NCI-H82 treated with DMSO at 0.1 percent for 48 hours (cell line): Measurements from ENCODE around the gene HOMER2.
A peak's percentile ranks its signal among the peaks of the same experiment; 100 is the strongest.
"Not testable (repeated sequence)": the region's sequence is repeated elsewhere in the genome, so short reads cannot be mapped to it uniquely, and the experiment has no call there.

Experiments used
- DNase-seq: peaks from one replicate; lab custom pipeline; 2025; ENCODE audit not compliant: unreplicated experiment; lab: John Stamatoyannopoulos, UW

The HOMER2 gene

DNA sequence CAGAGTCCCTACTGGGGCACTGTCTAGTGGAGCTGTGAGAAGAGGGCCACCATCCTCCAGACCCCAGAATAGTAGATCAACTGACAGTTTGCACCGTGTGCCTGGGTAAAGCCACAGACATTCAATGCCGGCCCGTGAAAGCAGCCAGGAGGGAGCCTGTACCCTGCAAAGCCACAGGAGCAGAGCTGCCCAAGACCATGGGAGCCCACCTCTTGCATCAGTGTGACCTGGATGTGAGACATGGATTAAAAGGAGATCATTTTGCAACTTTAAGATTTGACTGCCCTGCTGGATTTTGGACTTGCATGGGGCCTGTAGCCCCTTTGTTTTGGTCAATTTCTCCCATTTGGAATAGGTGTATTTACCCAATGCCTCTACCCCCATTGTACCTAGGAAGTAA lies 86.5 kb downstream of the HOMER2 start:
- DNase-seq, result not testable (repeated sequence)

DNA sequence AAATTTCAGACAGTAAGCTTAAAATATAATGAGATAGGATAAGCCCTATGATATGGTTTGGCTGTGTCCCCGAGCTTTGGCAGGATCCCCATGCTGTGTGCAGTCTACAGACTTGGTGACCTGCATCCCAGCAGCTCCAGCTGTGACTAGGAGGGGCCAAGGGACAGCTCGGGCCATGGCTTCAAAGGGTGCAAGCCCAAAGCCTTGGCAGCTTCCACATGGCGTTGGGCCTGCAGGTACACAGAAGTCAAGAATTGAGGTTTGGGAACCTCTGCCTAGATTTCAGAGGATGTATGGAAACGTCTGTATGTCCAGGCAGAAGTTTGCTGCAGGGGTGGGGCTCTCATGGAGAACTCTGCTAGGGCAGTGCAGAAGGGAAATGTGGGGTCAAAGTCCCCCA lies 86.9 kb downstream of the HOMER2 start:
- DNase-seq, result not testable (repeated sequence)

DNA sequence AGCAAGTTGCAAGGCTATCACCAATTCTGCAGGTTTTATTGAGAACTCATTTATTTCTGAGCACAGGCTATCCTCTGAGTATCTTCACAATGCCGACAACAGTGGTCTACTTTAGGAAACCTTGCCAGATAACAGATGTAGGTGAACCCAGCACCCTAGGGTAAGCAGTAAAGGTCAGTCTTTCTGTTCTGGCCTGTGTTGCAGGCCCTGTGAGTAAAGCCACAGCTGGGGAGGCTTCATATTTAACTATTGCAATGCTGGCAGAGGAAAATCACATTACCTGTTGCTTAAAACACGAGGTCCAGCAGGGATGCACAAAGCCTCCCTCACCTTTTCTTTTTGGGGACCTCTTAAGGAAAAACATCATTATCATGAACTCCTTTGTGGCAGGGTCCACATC lies 87.6 kb downstream of the HOMER2 start:
- no peak for DNase-seq

DNA sequence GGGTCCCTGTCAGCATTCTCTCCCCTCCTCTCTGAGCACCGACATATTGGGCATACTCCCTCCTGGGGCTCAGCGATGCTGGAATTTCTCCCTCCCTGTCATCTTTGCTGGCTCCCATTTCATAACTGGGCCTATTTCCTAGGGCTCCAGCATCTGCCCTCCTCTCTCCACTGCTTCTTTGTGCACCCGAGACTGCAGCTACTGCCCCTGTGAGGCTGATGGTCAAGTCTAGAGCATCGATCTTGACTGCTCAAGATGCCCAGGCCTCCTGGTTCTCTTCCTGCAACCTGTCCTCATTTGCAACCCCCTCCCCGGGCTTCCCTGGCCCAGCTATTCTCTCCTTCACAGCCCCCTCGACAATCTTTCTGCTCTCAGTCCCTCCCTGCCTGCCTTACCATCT lies 89.6 kb downstream of the HOMER2 start:
- DNase-seq, result no peak

DNA sequence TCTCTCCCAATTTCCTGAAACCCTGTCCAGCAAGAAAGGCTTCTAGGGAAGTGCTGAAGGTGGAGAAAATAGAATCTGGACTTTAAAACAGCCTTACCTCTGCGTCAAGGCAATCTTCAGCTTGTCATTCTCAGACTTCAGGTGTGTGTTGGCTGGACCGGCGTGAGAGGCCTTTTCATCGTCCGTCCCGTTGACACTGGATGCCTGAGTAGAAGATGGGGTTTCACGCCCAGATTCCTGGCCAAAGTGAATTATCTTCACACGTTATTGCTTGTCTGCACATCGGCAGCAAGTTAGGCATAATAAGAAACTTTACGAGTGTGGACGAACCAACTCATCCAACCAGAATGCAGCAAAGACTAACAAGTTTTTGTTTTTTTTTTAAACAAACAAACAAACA lies 93.6 kb downstream of the HOMER2 start:
- no peak for DNase-seq

DNA sequence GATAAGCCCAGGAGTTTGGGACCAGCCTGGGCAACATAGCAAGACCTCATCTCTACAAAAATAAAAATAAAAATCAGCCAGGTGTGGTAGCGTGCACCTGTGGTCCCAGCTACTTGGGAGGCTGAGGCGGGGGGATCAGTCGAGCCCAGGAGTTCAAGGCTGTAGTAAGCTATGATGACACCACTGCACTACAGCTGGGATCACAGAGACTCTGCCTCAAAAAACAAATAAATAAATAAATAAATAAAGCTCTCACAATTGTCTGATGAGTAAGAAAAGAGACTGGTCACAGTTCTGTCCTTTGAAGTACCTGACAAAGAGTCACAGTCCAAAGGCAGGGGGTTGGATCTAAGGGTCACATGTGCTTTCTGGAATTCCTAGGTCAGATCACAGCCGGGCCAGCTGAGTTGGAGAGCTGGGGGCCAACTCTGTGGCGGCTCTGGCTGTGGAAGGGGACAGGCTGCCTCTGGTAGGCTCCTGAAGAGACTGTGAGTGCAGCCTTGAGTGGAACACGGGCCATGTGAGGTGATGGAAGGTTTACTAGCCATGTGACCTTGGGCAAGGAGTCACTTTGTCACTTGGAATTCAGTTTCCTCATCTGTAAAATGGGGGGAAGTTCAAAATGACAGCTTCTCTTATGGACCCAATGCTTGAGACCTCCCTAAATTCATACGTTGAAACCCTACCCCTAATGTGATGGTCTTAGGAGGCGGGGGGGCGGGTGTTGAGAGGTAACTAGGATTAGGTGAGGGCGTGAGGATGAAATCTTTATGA lies 95.9 kb downstream of the HOMER2 start:
- DNase-seq, result no peak

DNA sequence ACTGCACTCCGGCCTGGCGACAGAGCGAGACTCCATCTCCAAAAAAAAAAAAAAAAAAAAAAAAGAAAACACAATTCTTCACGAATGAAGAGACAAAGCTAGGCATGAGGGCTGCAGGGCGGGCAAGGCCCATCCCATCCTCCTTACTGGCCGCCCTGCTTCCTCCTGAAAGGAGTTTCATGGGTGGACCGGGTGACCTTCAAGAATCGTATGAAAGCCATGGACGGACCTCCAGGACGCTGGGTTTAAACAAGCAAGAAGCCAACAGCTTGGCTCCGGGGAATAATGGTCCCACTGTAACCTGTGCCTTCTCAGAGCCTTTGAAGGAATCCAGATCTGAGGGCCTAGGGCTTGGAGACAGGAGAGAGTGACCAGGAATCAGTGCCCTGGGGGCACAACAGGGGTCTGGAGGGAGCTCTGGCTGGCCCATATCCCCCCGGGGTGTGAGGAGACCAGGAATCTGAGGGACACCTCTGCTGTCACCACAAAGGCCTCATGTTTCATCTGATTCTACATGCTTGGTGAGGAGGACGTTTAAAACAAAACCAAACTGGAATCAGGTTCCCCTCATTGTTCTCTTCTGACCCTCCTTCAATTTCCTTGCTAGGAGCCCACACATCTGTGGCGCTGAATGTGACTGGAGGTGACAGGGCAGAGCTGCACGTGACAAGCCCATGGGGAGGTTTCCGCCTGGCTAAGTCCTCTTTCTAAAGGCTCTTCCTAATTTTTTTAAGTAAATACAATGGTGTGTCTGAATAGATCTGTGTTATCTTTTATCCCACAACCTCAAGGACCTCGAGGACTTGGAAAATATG lies 97.0 kb downstream of the HOMER2 start:
- DNase-seq, result no peak

DNA sequence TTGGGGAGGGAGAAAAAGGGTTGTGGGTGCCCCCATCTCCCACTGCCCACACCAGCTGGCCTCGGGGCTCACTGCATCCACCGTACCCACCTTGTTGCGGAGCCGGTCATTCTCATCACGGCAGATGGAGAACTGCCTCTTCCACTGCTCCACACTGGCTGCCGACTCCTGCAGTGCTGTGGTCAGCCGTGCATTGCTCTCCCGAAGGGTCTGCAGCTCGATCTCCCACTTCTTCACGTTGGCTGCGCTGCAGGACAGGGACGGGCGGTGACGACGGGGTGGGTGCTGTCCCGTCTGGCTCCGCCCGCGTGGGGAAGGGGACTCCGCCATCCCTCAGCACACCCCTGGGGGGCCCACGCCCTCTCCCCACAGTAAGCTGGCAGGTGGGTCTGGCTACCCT lies 98.0 kb downstream of the HOMER2 start:
- DNase-seq, result no peak

DNA sequence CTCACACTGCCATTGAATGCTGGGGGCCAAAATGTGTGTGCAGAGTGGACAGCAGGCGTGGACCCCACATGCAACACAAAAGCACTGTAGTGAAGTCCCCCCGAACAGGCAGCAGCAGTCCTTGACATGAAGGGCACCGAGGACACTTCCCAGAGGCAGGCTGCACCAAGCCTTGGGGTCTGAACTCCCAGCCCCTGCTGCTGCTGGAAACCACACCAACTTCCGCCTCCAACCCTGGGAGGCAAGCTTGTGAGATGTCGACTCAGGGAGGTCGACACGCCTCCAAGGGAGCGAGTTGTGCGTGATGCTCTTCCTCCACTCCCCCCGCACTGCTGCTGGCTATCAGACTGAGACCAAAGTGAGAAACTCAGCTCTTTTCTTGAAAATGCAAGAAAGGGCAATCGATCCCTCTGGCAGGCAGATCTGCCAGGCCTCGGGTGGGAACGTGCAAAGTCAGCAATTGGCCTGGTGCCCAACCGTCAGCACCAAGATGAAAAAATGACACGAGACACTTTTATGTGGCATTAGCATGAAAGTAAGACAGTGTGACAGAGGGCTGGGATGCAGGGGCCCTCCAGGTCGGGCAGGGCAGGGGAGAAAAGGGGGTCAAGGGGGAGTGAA lies 99.5 kb downstream of the HOMER2 start:
- no peak for DNase-seq

DNA sequence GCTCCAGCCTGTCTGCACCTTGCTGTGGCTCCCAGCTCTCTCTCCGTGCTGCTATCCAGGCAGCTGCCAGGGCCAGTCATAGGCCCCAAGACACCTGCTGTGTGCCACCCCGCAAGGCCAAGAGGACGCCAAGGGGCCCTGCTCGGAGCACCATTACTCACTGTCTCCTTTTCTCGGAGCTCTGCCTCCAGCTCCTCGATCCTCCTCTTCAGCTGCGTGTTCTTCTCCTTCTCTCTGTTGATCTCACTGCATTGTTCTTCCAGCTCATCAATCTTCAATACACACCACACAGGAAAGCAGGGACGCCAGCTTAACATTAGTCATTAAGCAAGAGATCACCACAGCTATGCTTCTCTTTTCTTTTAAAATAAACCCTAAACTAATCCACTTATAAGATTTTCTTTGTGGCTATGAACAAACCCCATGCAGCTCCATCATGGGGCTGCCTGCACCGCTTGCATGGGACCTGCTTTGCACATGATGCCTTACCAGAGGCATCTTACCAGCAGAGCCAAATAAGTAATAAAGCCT lies 100.5 kb downstream of the HOMER2 start:
- DNase-seq, result peak; percentile 79

DNA sequence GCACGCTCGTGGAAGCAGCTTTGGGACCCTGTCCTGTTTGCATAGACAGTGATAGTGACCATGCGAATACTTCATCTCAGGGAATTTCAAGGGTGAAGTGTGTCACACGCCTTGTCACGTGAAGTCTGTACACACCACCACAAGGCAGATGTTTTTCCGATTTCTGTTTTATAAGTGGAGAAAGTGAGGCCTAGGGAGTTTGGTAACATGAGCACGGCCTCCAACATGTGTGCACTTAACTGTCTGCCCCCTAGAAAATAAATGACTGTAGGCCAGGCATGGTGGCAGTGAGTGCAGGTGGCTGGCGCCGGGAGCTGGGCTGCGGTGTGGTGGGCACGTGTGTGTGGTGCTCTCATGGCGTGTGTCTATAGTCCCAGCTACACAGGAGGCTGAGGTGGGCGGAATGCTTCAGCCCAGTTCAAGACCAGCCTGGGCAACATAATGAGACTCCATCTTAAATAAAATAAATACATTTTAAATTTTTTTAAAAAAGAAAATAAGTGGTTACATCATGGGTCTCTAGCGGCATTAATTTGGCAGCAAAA lies 101.1 kb downstream of the HOMER2 start:
- no peak for DNase-seq

DNA sequence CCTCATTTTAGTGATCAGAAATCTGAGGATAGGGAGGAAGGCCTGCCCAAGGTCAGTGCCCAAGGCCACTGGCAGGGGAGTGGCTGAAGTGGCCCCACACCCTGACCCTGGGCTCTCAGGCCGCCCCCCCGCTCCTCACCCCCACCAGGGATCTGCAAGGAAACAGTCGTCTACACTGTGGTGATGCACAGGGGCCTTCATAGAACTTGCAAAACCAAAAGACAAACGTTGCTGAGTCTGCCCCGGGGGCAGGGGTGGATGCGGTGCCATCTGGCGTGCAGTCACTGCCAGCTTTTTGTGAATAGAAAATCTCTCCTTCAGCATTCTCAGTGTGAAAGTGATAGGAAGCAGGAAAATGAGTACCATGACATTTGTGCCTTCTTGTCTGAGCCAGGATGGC lies 101.8 kb downstream of the HOMER2 start:
- no peak for DNase-seq

DNA sequence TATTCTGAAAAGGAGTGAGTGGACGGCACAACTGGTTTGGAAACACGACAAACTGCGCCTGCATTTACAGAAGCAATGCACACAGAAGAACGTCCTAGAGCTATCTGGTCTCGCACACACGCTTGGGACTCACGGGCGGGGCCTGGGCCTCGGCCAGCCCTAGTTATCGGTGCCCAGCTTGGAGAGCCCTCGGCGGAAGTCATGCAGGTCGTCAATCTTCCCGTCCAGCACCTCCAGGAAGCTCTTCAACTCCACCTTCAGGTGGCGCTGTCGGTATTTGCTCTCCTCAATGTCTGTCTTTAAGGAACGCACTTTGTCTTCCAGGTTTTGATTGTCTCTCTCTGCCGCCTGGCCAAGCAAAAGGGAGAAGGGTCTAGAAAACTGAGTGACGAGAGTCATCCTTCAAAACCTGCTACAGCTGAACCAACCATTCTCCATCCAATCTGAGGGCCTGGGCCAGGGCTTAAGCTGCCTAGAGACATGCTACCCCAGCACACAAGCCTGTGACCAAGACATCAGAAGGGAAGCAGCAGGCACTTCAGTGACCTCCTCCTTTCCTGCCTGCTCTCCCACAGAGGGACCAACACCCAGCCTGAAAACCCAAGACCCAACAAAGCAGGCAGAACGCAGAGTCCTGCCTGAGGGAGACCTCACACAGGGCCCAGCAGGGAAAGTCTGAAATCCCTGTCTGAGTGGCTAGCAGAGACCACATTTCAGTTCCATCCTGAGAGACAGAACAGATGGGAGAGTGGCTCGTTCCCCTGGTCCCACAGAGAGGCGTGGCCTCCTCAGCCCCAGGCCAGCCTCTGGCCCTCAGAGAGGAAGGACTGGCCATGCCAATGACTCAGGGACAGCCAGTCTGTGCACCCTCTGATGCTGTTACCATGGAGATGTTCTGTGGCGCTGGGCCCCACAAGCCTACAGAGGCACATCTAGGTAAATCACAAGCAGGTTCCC lies 102.7 kb downstream of the HOMER2 start:
- peak; percentile 88 for DNase-seq

DNA sequence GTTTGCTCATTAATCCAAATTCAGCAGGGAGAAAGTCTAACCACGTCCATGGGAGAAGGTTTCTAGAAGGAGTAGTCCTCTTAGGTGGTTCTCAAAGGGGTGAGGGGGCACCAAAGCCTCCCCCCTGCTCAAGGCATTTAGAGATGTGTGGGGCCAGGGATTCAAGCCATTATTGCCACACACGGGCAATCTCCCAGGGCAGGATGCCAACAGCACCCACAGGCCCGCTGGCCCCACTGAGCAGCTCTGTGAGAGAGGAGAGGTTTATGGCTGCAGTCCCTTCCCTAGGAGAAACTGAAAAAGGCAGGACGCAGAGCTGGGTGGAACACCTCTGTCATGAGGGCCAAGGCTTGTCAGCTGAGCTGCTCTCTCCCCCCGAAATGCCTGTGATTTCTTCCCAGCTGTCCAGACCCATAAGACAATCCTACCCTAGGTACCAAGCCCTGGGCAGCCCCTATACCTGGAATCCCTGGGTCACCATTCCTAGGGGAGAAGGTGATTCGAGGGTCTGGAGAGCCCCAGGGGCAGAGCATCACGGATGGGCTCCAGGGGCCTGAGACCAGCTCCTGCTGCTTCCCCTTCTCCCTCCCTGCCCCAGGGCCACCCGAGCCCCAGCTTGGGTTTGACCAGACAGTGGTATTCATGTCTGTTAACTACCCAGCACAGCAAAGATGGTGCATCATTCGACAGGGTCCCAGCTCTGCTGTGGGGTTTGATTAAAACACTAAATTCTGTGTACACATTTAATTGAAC lies 104.1 kb downstream of the HOMER2 start:
- DNase-seq, result no peak

DNA sequence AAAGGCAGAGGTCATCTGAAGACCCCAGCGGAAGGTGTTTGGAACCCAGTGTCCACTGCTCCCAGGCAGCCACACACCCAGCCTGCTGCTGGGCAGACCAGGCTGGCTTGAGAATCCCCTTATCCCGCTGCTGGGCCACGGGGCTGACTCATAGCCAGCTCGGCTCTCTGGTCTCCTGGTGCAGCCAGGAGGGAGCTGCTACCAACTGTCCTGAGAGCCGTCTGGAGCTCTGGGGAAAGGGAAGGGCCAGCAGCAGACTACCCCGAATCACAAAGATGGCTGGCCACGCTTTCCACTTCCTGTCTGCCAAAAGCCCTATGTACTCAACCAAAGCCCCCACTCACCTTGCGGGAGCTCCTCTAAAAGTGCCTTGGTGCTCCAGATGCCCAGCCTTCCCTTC lies 104.8 kb downstream of the HOMER2 start:
- DNase-seq, result no peak

DNA sequence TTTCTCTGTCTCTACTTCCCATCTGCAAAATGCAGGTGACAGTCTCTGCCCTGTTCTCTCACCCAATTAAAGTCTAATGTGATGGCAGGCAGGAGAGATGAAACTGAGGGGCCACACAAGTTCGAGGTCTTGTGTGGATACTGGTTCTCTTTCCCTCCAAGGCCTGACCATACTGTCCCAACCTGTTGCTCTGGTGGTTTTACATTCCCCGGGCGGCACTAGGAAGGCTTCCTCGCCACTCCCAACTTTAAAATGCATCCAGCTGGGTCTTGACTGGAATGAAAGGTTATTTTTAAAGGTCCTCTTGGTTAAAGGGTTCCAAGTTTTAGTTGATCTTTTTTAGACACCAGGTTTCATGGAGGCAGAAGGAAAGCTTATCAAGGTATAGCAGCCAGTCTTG lies 105.9 kb downstream of the HOMER2 start:
- DNase-seq, result no peak

DNA sequence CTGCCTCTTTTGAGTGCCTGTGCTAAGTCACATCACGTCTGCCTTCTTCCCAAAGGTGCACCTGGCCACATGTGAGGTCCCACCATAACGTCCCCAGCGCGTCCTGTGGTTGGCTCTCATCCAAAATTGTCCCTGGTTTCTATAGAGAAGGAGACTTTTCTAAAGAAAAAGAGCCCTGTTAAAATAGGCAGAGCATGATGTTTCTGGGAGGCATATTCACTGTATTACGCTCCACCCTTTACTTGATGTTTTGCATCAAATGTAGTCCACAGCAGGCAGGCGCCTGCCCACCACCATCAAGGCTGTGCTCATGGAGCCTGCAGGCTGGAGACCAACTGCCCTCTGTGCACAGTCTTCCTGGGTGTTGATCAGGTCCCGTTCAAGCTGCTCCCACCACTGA lies 106.8 kb downstream of the HOMER2 start:
- no peak for DNase-seq

DNA sequence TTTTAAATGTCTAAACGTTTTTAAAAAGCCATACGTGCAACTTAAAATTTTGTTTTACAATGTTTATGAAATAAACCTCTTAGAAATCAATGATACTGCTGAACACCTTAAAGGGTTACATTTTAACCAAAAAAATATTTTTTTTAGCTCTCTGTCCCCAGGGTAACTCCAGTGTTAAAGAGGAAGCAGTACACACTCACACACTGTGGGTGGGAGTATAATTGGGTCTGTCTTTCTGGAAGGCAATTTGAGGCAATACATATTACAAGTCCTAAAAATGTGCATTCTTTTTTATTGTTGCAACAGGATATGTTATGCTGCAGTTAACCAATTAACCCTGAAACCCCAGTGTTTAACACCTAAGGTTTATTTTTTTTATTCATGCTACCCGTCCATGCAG lies 109.0 kb downstream of the HOMER2 start:
- no peak for DNase-seq

DNA sequence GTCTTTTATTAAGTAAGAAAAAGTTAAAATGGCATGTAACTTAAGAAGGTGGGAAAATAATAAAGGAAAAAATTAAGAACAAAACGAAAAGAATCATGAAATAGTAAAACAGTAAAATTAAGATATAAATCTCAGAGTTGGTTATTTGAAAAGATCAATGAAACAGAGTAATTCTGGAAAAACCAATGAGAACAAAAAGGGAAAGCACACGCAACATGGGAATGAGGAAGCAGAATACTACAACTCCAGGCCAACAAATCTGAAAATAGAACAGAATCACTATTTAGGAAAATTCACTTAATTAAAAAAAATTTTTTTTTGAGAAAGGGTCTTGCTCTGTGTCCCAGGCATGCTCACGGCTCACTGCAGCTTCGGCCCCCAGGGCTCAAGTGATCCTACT lies 112.4 kb downstream of the HOMER2 start:
- no peak for DNase-seq

DNA sequence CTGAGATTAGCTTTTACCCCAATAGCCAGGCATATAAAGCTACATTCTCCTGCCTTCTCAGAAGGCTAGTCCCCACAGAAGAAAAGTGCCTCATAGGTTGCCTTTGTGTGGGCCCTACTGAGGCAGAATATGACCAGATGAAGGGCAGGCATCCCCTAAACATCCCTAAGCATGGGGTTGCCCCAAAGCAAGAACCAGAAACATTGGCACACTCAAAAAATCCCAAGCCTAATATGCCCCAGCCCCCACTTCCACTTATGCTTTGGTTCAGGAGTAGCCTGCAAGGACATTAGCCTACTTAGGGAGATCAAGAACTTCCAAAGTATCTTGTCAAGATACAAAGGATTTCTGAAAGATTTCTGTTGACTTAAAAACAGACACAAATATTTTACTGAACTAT lies 113.4 kb downstream of the HOMER2 start:
- DNase-seq, result no peak
